ENCODE results near the gene FBXW7. TPM values are rescaled to one million over a fixed set of nuclear protein-coding genes. Genes with fewer than 3 reads are reported as not detected.

FBXW7 gene
- total RNA-seq, 1 experiment from 2014 or later: 23.0 TPM

GRCh38 chr4:152293527-152293926, 242.4 kb downstream of the FBXW7 start:
- no peaks in the 10 kb centered on the region for H3K36me3 Mint-ChIP-seq
- H3K27ac Mint-ChIP-seq: no peak overlapping the region
- ATAC-seq (no peak), DNase-seq (ENCODE audit: low spot score) (no peak)
- CTCF ChIA-PET: interaction anchor here (1.0 kb wide), 1 partner anchor 15 kb away, joined by 3 read pairs; no protein-coding TSS in a partner anchor
- no peaks in the 10 kb centered on the region for H3K9me3 Mint-ChIP-seq
- no peak for TF ChIP-seq ZBTB43 (CRISPR knock-in tag; IDR thresholded peaks at IDR 0.05)
- TF ChIP-seq ZSCAN18 (CRISPR knock-in tag; IDR thresholded peaks at IDR 0.05): no peak
- no peak for TF ChIP-seq PRRX2 (CRISPR knock-in tag; IDR thresholded peaks at IDR 0.05)
- TF ChIP-seq, protein P1, sequence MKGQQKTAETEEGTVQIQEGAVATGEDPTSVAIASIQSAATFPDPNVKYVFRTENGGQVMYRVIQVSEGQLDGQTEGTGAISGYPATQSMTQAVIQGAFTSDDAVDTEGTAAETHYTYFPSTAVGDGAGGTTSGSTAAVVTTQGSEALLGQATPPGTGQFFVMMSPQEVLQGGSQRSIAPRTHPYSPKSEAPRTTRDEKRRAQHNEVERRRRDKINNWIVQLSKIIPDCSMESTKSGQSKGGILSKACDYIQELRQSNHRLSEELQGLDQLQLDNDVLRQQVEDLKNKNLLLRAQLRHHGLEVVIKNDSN (CRISPR knock-in tag; IDR thresholded peaks at IDR 0.05): no peak
- no peak for TF ChIP-seq CDX4 (CRISPR knock-in tag; IDR thresholded peaks at IDR 0.05; ENCODE audit: borderline replicate concordance)
- no peak for TF ChIP-seq GABPB1 (CRISPR knock-in tag; IDR thresholded peaks at IDR 0.05)
- no peak for TF ChIP-seq RELA (CRISPR knock-in tag; IDR thresholded peaks at IDR 0.05; ENCODE audit: borderline replicate concordance)
- no peak for TF ChIP-seq HMGA2 (CRISPR knock-in tag; IDR thresholded peaks at IDR 0.05)
- no peak for TF ChIP-seq GTF2I (CRISPR knock-in tag; conservative IDR thresholded peaks at IDR 0.05)
- no peak for TF ChIP-seq SMAD4 (CRISPR knock-in tag; IDR thresholded peaks at IDR 0.05)
- TF ChIP-seq RORB (CRISPR knock-in tag; IDR thresholded peaks at IDR 0.05): no peak
- no peak for TF ChIP-seq ETV6 (CRISPR knock-in tag; IDR thresholded peaks at IDR 0.05)
- TF ChIP-seq ATF2 (CRISPR knock-in tag; IDR thresholded peaks at IDR 0.05; ENCODE audit: borderline replicate concordance, low read depth): no peak
- TF ChIP-seq AFF4 (CRISPR knock-in tag; IDR thresholded peaks at IDR 0.05; ENCODE audit: borderline replicate concordance): no peak
- TF ChIP-seq, protein P2, sequence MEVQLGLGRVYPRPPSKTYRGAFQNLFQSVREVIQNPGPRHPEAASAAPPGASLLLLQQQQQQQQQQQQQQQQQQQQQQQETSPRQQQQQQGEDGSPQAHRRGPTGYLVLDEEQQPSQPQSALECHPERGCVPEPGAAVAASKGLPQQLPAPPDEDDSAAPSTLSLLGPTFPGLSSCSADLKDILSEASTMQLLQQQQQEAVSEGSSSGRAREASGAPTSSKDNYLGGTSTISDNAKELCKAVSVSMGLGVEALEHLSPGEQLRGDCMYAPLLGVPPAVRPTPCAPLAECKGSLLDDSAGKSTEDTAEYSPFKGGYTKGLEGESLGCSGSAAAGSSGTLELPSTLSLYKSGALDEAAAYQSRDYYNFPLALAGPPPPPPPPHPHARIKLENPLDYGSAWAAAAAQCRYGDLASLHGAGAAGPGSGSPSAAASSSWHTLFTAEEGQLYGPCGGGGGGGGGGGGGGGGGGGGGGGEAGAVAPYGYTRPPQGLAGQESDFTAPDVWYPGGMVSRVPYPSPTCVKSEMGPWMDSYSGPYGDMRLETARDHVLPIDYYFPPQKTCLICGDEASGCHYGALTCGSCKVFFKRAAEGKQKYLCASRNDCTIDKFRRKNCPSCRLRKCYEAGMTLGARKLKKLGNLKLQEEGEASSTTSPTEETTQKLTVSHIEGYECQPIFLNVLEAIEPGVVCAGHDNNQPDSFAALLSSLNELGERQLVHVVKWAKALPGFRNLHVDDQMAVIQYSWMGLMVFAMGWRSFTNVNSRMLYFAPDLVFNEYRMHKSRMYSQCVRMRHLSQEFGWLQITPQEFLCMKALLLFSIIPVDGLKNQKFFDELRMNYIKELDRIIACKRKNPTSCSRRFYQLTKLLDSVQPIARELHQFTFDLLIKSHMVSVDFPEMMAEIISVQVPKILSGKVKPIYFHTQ (CRISPR knock-in tag; IDR thresholded peaks at IDR 0.05): no peak
- H3K27me3 Mint-ChIP-seq (ENCODE audit: low read depth): no peaks in the 10 kb centered on the region
- peaks cover 18% of the 10 kb centered on the region for H3K4me1 Mint-ChIP-seq
- POLR2A ChIA-PET: no interaction called here
- H3K4me3 Mint-ChIP-seq: no peak overlapping the region

All from WTC11 (cell line).